Ishikawa (cell line): ENCODE measurements around the gene APOF.

Source experiments
- CEBPB ChIP-seq: IDR thresholded peaks from 2 replicates; pipeline ENCODE4 v1.6.1; 2012
- CREB1 ChIP-seq: IDR thresholded peaks from 2 replicates; pipeline ENCODE4 v1.6.1; 2012; ENCODE audit warnings: low read depth
- EGR1 ChIP-seq: IDR thresholded peaks from 2 replicates; pipeline ENCODE4 v1.6.1; 2012
- EP300 ChIP-seq: IDR thresholded peaks from 2 replicates; pipeline ENCODE4 v1.6.1; 2012; ENCODE audit warnings: borderline replicate concordance
- FOXM1 ChIP-seq: IDR thresholded peaks from 2 replicates; pipeline ENCODE4 v1.6.1; 2012; ENCODE audit warnings: low read depth, borderline replicate concordance
- RAD21 ChIP-seq: IDR thresholded peaks from 2 replicates; pipeline ENCODE4 v1.6.1; 2012; ENCODE audit warnings: low read depth
- TEAD4 ChIP-seq: IDR thresholded peaks from 2 replicates; pipeline ENCODE4 v1.6.1; 2012
- YY1 ChIP-seq: IDR thresholded peaks from 2 replicates; pipeline ENCODE4 v1.6.1; 2012; ENCODE audit warnings: low read depth
- TF ChIP-seq, protein P1 (sequence below): IDR thresholded peaks from 2 replicates; pipeline ENCODE4 v1.6.1; 2012
- TF ChIP-seq, protein P2 (sequence below): IDR thresholded peaks from 2 replicates; pipeline ENCODE4 v1.6.1; 2012; ENCODE audit warnings: low read depth, mild to moderate bottlenecking

DNA sequence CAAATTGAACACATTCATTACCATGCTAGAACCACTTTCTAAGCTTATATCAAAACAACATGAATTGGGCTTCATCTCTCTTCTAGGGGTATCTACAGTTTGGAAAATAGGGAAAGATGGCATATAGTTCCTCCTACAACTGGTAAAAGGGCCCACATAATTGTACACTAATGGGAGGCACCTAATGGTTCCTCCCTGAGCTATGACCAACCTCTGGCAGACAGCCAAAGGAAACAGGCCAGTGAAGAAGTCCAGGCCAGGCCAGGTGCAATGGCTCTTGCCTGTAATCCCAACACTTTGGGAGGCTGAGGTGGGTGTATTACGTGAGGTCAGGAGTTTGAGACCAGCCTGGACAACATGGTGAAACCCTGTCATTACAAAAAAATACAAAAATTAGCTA is 23.2 kb upstream of the APOF start:
- TF ChIP-seq EGR1, result no peak
- TF ChIP-seq RAD21, result no peak
- no peak for TF ChIP-seq CREB1
- TF ChIP-seq EP300, result no peak
- TF ChIP-seq, protein P1, sequence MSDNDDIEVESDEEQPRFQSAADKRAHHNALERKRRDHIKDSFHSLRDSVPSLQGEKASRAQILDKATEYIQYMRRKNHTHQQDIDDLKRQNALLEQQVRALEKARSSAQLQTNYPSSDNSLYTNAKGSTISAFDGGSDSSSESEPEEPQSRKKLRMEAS, result no peak
- no peak for TF ChIP-seq FOXM1
- TF ChIP-seq, protein P2, sequence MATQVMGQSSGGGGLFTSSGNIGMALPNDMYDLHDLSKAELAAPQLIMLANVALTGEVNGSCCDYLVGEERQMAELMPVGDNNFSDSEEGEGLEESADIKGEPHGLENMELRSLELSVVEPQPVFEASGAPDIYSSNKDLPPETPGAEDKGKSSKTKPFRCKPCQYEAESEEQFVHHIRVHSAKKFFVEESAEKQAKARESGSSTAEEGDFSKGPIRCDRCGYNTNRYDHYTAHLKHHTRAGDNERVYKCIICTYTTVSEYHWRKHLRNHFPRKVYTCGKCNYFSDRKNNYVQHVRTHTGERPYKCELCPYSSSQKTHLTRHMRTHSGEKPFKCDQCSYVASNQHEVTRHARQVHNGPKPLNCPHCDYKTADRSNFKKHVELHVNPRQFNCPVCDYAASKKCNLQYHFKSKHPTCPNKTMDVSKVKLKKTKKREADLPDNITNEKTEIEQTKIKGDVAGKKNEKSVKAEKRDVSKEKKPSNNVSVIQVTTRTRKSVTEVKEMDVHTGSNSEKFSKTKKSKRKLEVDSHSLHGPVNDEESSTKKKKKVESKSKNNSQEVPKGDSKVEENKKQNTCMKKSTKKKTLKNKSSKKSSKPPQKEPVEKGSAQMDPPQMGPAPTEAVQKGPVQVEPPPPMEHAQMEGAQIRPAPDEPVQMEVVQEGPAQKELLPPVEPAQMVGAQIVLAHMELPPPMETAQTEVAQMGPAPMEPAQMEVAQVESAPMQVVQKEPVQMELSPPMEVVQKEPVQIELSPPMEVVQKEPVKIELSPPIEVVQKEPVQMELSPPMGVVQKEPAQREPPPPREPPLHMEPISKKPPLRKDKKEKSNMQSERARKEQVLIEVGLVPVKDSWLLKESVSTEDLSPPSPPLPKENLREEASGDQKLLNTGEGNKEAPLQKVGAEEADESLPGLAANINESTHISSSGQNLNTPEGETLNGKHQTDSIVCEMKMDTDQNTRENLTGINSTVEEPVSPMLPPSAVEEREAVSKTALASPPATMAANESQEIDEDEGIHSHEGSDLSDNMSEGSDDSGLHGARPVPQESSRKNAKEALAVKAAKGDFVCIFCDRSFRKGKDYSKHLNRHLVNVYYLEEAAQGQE, result no peak
- 0 out of 2 replicates have a peak, but pooled peaks have one; percentile 38 for TF ChIP-seq YY1
- no peak for TF ChIP-seq TEAD4
- TF ChIP-seq CEBPB, result no peak
